Skeletal muscle cell (primary cell): Measurements from ENCODE around the gene COL9A1.

Source experiments
- DNase-seq: peaks from one replicate; pipeline ENCODE4 v3.0.0-alpha.2; 2010; ENCODE audit warnings: low read depth
- H3K4me3 ChIP-seq: 2 replicates; pipeline ENCODE4 v1.5.1; 2011; ENCODE audit warnings: low read depth, mild to moderate bottlenecking, control low read depth, low read length, moderate library complexity

The COL9A1 gene

DNA sequence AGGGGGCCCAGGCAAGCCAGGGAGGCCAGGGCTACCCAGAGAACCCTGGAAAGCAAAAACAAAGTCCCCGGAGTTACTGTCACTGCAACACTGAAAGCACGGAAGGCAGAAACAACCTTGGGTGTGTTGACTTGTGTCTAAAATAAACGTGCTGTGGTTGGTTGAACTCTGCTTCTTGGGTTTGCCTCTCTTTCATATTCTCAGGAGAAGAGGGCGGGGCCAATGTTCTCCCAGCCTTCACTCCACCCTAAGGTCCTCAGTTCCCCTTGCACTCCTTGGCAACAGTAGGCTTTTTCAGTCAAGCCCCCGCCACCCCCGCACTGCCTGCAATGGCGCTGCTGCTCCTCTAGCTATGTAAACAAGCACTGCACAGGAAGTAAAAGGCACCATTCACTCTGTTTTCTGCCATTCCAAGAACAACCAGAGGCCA is 60.9 kb downstream of the COL9A1 start:
- DNase-seq: no peak
- H3K4me3 ChIP-seq: no peak overlapping the region

DNA sequence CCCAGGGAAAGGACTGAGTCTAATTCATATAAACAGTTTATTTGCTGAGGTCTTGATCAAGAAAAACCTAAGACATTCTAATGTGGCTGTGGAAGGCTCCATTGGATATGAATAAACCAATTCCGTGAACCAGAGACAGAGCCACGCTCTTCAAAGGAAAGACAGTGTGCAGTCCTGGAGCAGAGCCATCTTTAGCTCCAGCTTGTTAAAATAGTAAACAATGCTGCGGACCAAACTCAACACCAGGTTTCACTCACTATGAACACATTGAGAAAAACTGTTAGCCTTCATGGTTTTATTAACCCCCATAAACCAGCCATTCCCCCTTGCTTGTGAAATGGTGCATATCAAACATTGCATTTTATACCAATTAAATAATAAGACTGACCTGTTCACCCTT is 61.9 kb downstream of the COL9A1 start:
- no peak for DNase-seq
- H3K4me3 ChIP-seq: no peak overlapping the region

DNA sequence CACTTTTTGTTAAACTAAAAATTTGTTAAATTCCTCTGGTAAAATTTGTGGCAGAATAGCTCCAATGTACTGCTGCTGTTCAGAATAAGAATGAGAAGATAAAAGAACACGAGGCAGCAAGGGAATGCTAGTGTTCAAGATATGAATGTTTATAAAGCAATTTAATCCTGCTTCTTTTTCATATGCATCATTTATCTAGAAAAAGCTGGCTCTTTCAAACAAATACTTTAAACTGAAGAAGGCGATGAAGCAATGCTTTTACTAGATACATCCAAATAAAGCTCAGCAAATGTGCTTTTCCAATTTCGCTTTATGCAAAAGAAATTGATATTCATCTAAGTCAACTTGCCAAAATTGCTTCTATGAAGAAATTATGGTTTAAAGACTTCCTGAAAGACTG is 66.5 kb downstream of the COL9A1 start:
- H3K4me3 ChIP-seq: no peak overlapping the region
- no peak for DNase-seq

DNA sequence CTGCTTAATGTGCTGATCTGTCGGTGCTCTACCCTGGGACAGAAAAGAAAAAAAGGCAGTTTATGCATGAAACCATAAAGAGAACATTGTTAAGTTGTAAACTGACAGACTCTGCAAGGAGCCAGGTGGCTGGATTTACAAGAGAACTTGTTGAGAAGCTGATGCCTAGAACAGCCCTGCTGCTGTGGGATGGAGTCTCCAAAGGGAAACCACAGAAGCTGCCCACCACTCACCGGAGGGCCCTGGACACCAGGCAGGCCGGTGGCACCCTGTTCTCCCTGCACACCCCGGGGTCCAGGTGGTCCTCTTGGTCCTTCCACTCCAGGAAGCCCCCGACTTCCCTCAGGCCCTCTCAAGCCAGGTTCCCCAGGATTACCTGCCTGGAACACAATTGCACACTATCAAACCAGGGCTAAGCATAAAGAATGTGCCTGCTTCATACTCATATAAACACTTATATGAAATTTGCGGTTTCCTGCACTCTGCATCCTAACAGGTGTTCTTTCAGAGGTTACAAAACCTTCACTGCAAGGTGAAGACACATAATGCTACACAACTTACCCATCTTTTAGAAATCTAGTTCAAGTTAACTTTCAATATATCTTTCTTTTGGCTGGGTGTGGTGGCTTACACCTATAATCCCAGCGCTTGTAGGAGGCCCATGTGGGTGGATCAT is 68.2 kb downstream of the COL9A1 start:
- DNase-seq: no peak
- no peak overlapping the region for H3K4me3 ChIP-seq

DNA sequence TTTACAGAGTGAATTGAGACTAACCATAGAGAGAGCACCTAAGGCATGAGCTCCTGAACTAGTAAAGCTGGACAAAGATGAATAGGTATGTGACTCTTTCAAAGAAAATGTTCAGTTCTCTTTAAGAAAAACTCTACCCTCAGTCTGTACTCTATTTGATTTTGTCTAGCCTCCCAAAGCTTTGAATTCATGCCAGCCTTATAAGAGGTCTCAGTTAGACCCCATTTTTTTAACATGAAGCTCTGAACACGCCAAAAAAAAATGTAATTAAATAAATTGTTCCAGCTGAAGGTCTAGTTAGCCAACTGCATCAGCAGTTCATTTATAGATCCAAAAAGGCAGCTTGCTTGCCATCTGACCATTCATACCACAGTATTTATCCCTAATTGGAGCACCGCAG is 71.6 kb downstream of the COL9A1 start:
- no peak overlapping the region for H3K4me3 ChIP-seq
- no peak for DNase-seq

DNA sequence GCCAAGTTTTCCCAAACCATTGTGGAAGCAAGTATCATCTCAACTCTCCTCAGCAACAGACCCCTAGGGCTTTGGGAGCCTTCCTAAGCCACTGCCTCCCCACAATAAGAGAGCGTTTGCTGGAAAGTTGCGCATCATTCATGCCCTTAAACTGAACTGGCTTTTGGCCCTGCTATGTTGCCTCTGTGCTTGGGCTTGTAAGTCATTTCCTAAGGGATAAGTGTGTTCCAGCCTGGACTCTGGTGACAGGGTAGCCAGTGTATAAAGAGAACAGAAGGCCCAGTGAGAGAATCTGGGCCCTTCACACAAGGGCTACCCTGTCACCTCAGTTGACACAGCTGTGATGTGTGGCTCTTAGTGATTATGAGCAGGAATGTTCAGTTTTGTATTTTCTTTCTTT is 77.8 kb downstream of the COL9A1 start:
- H3K4me3 ChIP-seq: no peak overlapping the region
- no peak for DNase-seq

DNA sequence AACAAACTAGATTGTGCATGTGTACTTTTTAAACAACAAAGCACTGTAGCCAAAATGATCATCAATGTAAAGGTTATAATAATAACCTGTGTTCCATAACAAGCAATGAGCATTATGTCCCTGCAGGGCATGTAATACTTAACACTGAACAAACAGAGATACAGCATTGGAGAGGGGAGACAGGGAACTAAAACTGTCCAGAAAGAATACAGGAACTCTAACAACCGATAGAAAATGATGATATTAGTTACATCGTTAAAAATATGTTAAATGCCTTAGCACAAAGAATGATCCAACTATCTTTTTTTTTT is 80.5 kb downstream of the COL9A1 start:
- no peak overlapping the region for H3K4me3 ChIP-seq
- no peak for DNase-seq

DNA sequence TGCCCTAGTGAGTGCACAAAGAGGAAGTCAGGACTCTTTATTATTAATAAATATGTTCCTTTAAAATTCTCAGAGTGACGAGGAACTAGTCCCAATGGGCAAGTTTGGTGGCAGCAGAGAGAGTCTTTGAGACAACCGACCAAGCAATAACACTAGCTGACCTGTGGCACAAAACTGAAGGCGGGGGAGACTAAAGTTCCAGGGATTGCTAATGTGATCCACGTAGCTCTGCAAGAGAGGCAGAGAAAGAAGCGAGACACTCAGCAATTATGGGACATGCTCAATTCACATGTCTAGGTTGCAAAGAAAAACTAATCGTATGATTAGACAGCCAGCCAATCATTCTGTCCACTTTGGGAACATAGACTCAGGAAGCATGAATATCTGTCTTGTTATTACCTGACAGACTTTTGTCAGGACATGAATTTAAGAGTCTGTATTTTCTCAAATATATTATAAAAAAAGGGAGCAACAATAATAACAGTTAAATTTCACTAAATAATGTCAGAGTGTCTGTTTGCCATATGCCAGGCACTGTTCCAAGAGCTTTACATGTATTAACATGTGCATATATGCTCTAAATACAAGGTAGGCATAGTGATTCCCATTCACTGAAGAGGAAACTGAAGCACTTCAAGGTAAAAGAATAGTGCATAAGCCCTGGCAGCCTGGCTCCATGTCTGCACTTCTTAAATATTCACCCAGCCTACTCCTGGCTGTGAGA is 81.0 kb downstream of the COL9A1 start:
- no peak overlapping the region for H3K4me3 ChIP-seq
- DNase-seq: no peak

DNA sequence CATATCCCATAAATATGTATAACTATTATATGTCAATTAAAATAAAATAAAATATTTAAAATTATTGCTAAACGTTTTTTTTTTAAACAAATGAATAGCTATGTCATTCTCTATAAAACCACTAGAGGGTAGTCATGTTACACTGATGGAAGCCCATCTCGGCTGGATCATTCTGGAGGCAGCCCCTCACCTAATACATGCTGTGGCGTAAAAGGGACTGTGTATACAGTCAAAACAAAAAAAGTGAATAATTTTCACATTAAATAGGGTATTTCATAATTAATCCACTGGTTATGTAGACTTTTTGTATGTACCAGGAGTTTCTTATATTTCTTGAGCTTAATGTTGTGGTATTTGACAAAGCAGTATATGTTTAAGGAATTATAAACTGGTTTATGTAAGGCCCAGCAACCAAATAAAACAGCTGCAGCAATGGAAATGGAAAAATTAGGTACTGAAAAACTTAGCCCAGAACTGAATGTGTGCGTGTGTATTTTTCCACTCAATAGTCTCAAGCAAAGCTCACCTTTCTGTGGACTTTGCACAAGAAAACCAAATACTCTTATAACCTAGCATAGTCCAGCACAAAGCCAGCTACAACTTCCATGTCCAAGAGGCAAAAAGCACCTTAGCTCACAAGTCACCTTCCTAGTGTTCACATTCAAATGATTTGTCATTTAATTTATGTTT is 81.7 kb downstream of the COL9A1 start:
- no peak overlapping the region for H3K4me3 ChIP-seq
- DNase-seq: no peak

DNA sequence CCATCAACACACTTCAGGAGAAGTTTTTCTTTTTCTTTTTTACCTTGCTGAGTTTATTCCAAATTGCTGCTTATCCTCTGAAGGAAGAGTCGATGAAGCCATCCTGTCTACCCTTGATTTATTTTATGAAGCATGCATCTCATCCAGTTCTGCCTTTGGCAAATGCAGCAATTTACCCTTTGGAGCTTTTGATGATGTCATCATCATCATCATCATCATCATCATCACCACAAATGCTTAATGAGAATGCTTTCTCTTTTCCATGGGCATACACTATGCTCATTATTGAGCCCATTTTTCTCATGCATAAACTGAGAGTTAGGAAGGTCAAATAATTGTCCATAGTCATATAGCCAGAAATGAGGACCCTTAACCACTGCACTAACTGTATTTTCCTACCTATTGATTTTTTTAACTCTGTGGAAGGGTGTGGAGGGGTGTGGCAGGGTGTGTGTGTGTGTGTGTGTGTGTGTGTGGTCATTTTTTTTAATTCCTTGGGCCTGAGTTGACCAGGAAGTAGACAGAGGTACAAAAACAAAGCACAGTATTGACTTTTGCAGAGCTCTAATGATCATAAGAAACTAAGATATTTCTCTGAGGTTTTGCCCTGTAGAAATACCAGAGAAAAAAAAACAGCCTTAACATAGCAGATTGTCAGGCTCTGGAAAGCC is 82.8 kb downstream of the COL9A1 start:
- no peak for DNase-seq

DNA sequence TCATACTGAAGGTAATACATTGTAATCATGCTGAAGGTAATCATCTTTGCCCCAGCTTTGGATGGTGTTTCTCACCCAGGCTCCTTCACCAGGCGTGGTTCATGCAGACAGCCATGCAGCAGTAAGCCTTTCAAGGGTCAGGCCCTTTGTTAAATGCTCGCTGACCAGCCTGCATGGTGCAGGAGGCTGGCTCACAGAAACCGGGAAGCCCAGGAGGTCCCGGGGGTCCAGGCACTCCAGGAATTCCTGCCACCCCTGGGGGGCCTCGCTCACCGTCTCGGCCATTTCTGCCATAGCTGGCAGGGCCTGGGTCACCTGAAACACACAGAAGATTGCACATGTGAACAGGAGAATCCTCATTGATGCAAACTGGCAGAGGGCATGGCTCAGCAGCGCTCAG is 86.1 kb downstream of the COL9A1 start:
- H3K4me3 ChIP-seq: no peak overlapping the region
- no peak for DNase-seq

More for the DNA sequence above, 82.8 kb downstream of the COL9A1 start:
- H3K4me3 ChIP-seq: no peak overlapping the region

DNA sequence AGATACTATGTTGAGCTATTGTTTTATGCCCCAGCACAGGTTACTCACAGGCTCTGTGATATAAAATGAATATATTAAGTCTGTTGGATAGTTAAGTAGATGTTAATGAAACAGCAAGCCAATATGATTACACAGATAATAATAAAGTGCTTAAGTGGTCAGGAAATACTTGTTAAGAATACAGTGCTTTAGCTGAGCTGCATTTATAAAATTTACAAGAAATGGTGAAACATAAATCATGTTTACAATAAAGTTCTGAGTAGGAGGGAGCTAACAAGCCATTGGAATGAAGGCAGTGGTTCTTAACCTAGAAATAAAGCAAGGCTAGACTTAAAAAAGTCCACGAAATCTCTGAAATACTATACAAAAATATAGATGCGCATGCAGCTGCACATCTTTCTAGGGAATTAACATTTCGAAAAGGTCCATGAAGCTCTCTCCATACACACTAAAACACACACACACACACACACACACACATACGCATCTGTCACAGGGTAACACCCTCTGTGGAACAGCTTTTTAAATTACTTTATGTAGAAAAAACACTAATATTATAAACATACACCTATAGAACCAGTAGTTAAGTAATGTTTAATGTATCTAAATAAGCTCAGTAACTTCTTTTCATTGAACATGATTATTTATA is 87.3 kb downstream of the COL9A1 start:
- H3K4me3 ChIP-seq: no peak overlapping the region

DNA sequence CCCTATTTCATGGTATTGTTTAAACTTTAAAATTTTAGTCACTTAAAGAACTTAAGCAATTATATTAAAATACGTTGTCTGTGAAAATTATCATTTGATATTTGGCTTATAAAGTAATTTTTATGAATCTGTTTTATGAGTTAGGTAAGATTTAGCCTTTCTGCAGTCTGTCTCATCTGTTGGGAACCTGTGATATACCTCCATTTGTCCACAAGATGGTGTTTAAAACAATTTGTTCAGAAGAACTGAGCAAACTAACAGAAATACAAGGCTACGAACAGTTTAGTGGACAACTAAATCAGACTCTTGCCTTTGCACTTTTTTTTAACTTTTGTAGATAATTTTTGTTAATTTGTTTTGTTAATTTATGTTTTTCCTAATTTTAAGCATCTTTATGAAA is 92.4 kb downstream of the COL9A1 start:
- no peak overlapping the region for H3K4me3 ChIP-seq
- DNase-seq: no peak

More for the DNA sequence above, 87.3 kb downstream of the COL9A1 start:
- DNase-seq: no peak

DNA sequence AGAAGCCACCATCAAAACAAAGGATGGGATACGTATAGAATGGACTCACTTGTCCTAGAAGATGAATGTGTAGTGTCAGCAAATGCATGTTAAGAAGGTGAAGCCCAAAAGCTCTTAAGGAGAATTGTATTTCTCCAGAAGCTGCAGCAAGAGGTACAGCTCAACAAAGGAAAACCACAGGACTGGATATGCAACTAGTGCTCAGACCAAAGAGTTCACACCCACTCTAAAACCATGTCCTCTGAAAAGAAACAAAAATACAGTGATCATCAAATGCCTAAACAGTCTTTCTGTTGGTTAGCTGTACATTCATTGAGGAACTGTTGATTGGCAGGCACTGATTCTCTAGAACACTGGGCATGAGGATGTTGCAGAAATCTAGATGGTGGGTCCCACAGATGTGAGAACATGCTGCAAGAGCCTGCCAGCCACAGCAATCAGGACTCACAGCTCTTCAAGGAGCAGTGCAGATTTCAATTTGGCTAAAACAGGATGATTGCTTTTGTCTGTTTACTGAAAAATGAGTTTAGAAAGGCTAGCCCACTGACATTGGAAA is 94.6 kb downstream of the COL9A1 start:
- DNase-seq: no peak
- H3K4me3 ChIP-seq: no peak overlapping the region

DNA sequence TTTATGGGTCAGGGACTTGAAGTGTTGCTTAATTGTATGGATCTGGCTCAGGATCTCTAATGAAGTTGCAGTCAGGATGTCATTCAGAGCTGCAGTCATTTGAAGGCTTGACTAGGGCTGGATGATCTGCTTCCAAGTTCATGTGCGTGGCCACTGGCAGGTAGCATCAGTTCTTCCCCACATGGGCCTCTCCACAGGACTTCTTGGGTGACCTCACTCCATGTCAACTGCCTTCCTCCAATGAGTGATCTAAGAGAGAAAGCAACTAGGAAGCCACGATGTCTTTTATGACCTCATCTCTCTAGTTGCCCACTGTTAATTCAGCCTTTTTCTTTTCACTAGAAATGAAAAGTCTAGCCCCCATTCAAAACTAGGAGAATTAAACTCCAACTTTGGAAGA is 104.1 kb downstream of the COL9A1 start:
- no peak for DNase-seq
- H3K4me3 ChIP-seq: no peak overlapping the region

DNA sequence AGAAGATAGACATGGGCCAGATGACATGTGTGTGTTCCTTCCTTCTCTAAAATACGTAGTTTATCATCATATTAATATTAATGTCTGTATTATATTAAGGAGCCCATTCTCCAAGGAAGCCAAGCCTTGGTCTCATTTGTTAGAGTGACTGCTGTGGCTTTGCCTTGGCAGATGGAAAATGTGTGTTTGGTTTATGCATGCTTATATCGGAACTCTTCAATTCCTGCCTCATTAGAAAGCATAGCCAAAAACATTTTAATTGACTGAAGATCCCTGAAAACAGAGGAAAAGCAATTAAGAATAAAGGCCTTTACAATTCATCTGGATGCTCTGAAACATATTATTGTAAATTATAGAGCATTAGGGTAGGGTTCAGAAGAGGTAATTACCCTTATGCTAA is 106.4 kb downstream of the COL9A1 start:
- no peak overlapping the region for H3K4me3 ChIP-seq
- DNase-seq: no peak

DNA sequence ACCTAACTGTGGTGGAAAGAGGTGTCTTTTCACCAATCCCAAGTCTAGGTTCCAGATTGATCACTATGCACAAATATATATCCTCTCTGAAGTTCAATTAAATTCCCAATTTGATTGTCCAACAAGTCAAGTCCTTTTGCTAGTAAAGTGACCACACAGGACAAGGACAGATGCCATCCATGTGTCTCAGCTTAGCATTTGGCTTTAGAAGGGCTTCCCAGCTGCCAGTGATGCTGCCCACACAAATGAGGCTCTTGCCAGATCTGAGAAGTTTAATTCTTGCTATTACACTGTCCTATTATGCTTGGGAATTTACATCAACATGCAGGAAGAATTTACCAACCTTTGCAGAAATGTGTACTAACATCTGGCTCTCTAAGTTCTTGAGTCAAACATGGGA is 108.5 kb downstream of the COL9A1 start:
- no peak for DNase-seq
- H3K4me3 ChIP-seq: no peak overlapping the region

DNA sequence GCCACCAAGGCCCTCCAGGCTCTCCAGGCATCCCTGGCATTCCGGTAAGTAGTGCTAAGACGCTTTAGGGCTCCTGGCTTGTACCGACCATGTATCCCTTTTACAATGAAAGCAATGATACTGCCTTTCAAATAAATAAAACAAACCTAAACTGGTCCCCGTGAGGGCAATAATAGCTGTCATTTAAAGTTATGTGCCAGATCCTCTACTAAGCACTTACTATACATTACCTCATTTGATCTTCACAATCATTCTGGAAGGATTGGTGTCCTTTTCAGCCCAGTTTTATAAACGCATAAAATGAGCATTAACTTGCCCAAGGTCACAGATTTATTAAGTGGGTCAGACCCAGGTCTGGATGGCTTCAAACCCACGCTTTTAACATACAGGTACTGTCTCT is 114.7 kb downstream of the COL9A1 start:
- DNase-seq: no peak
- no peak overlapping the region for H3K4me3 ChIP-seq

DNA sequence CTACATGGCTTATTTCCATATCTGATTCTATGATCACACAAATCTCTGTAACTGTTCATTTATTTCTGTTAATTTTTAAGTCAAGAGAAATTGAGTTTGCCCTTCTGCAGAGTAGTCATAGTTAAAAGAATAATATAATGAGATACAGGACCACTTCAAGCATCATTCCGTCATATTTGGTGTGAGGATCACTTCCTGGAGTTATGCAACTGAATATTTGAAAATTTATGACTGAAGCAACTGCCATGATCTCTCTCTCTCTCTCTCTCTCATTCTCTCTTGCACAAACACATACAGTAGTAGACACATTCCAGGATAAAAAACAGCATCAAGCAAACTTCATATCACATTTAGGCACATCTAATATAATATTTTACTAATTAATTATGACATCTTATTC is 116.4 kb downstream of the COL9A1 start:
- H3K4me3 ChIP-seq: no peak overlapping the region
- no peak for DNase-seq

DNA sequence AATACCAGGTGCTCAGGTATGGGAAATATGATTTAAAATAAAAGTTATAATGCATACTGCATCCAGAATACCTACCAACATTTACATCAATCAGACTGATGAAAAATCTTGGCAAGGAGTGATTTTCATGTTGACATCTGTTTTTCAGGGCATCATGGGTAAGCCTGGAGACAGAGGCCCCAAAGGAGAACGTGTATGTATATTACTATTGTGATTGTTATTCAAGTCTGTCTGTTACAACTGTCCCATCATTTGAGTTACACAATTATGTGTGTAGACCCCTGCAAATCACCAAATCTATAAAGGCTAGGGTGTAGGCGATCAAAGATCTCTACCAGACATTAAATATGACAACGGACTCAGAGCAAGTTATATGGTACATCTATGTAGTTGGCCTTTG is 118.2 kb downstream of the COL9A1 start:
- DNase-seq: no peak
- no peak overlapping the region for H3K4me3 ChIP-seq
